Measurements from ENCODE around the gene KDM6A. TPM values are rescaled to one million over a fixed set of nuclear protein-coding genes. Genes with fewer than 3 reads are reported as not detected.
"Not testable (repeated sequence)": the region's sequence is repeated elsewhere in the genome, so short reads cannot be mapped to it uniquely, and the experiment has no call there.

KDM6A gene
- total and polyA plus RNA-seq, 5 donors: 4.5 to 20.0 (median 13.2) TPM

- Histone ChIP-seq H3K27me3 (ENCODE audit: control insufficient read depth, insufficient read depth) (no peaks in the 10 kb centered on the region), H3K4me3 (ENCODE audit: low read length) (no peak overlapping the region), H3K4me1 (ENCODE audit: control insufficient read depth, insufficient read depth, low read length) (peaks cover 5% of the 10 kb centered on the region), H3K9me3 (ENCODE audit: control insufficient read depth, low read length) (no peaks in the 10 kb centered on the region), H3K27ac (ENCODE audit: low read length) (no peak overlapping the region)
- ATAC-seq (no peak), DNase-seq (no peak)
- WGBS: 87% methylated on average over 3 of the region's 3 CpGs
- intact Hi-C loops (cut with DNase I): no loop called here
Measured at GRCh38 chrX:44906041-44906440, 33.1 kb downstream of the KDM6A start.

GRCh38 chrX:44906542-44906941, 33.6 kb downstream of the KDM6A start:
- intact Hi-C loops (cut with DNase I): no loop called here
- ATAC-seq (no peak), DNase-seq (no peak)
- H3K9me3 ChIP-seq (ENCODE audit: control insufficient read depth, low read length): no peaks in the 10 kb centered on the region
- no peaks in the 10 kb centered on the region for H3K27me3 ChIP-seq (ENCODE audit: control insufficient read depth, insufficient read depth)
- 97% methylated on average over 6 of the region's 6 CpGs for WGBS
- H3K4me1 ChIP-seq (ENCODE audit: control insufficient read depth, insufficient read depth, low read length): peaks cover 5% of the 10 kb centered on the region
- no peak overlapping the region for H3K27ac ChIP-seq (ENCODE audit: low read length)
- H3K4me3 ChIP-seq (ENCODE audit: low read length): no peak overlapping the region

- DNase-seq (no peak), ATAC-seq (peak in 1 of 2 donors; percentile 55)
- WGBS: 63% methylated on average over 3 of the region's 3 CpGs
- H3K27ac ChIP-seq (ENCODE audit: low read length): no peak overlapping the region
- H3K4me1 ChIP-seq (ENCODE audit: control insufficient read depth, insufficient read depth, low read length): peaks cover 5% of the 10 kb centered on the region
- H3K9me3 ChIP-seq (ENCODE audit: control insufficient read depth, low read length): no peaks in the 10 kb centered on the region
- H3K27me3 ChIP-seq (ENCODE audit: control insufficient read depth, insufficient read depth): no peaks in the 10 kb centered on the region
- H3K4me3 ChIP-seq (ENCODE audit: low read length): no peak overlapping the region
- intact Hi-C loops (cut with DNase I): no loop called here
Measured at GRCh38 chrX:44908153-44908552, 35.2 kb downstream of the KDM6A start.

- no peak for ATAC-seq
Measured at GRCh38 chrX:44908827-44909226, 35.8 kb downstream of the KDM6A start.

GRCh38 chrX:44910508-44910907, 37.5 kb downstream of the KDM6A start:
- H3K27me3 ChIP-seq (ENCODE audit: control insufficient read depth, insufficient read depth); H3K9me3 ChIP-seq (ENCODE audit: control insufficient read depth, low read length); H3K4me3 ChIP-seq (ENCODE audit: low read length); ATAC-seq; intact Hi-C loops (cut with DNase I); DNase-seq; H3K4me1 ChIP-seq (ENCODE audit: control insufficient read depth, insufficient read depth, low read length); H3K27ac ChIP-seq (ENCODE audit: low read length): not testable (repeated sequence)
- 72% methylated on average over 4 of the region's 4 CpGs for WGBS

More at GRCh38 chrX:44908827-44909226, 35.8 kb downstream of the KDM6A start:
- no peaks in the 10 kb centered on the region for H3K9me3 ChIP-seq (ENCODE audit: control insufficient read depth, low read length)
- no peak overlapping the region for H3K27ac ChIP-seq (ENCODE audit: low read length)
- DNase-seq: no peak
- H3K4me1 ChIP-seq (ENCODE audit: control insufficient read depth, insufficient read depth, low read length): peaks cover 5% of the 10 kb centered on the region
- no peaks in the 10 kb centered on the region for H3K27me3 ChIP-seq (ENCODE audit: control insufficient read depth, insufficient read depth)
- 64% methylated on average over 3 of the region's 3 CpGs for WGBS
- H3K4me3 ChIP-seq (ENCODE audit: low read length): no peak overlapping the region
- intact Hi-C loops (cut with DNase I): no loop called here

GRCh38 chrX:44911074-44911600, 38.1 kb downstream of the KDM6A start:
- H3K27me3 ChIP-seq (ENCODE audit: control insufficient read depth, insufficient read depth); ATAC-seq; H3K27ac ChIP-seq (ENCODE audit: low read length); intact Hi-C loops (cut with DNase I); H3K9me3 ChIP-seq (ENCODE audit: control insufficient read depth, low read length); H3K4me3 ChIP-seq (ENCODE audit: low read length); H3K4me1 ChIP-seq (ENCODE audit: control insufficient read depth, insufficient read depth, low read length): not testable (repeated sequence)
- peak in 1 of 3 donors; percentile 59 for DNase-seq
- 94% methylated on average over 28 of the region's 45 CpGs for WGBS

GRCh38 chrX:44913656-44914531, 40.9 kb downstream of the KDM6A start:
- Histone ChIP-seq H3K27ac (ENCODE audit: low read length) (no peak overlapping the region), H3K4me1 (ENCODE audit: control insufficient read depth, insufficient read depth, low read length) (no peaks in the 10 kb centered on the region), H3K9me3 (ENCODE audit: control insufficient read depth, low read length) (no peaks in the 10 kb centered on the region), H3K4me3 (ENCODE audit: low read length) (no peak overlapping the region), H3K27me3 (ENCODE audit: control insufficient read depth, insufficient read depth) (no peaks in the 10 kb centered on the region)
- 82% methylated on average over 9 of the region's 9 CpGs for WGBS
- DNase-seq (no peak), ATAC-seq (no peak)
- intact Hi-C loops (cut with DNase I): no loop called here

- Histone ChIP-seq H3K27ac (ENCODE audit: low read length) (no peak overlapping the region), H3K4me1 (ENCODE audit: control insufficient read depth, insufficient read depth, low read length) (no peaks in the 10 kb centered on the region), H3K4me3 (ENCODE audit: low read length) (no peak overlapping the region), H3K9me3 (ENCODE audit: control insufficient read depth, low read length) (no peaks in the 10 kb centered on the region), H3K27me3 (ENCODE audit: control insufficient read depth, insufficient read depth) (no peaks in the 10 kb centered on the region)
- DNase-seq: no peak
- intact Hi-C loops (cut with DNase I): no loop called here
- peak in 1 of 2 donors; percentile 21 for ATAC-seq
- WGBS: 60% methylated on average over 2 of the region's 2 CpGs
Measured at GRCh38 chrX:44914532-44915198, 41.7 kb downstream of the KDM6A start.

- Histone ChIP-seq H3K27ac (ENCODE audit: low read length) (no peak overlapping the region), H3K27me3 (ENCODE audit: control insufficient read depth, insufficient read depth) (no peaks in the 10 kb centered on the region), H3K9me3 (ENCODE audit: control insufficient read depth, low read length) (no peaks in the 10 kb centered on the region), H3K4me3 (ENCODE audit: low read length) (no peak overlapping the region), H3K4me1 (ENCODE audit: control insufficient read depth, insufficient read depth, low read length) (no peaks in the 10 kb centered on the region)
- DNase-seq (no peak), ATAC-seq (peak; percentile 24 to 73)
- 27% methylated on average over 8 of the region's 8 CpGs for WGBS
- intact Hi-C loops (cut with DNase I): no loop called here
Measured at GRCh38 chrX:44915361-44915868, 42.4 kb downstream of the KDM6A start.

- intact Hi-C loops (cut with DNase I): no loop called here
- no peaks in the 10 kb centered on the region for H3K4me1 ChIP-seq (ENCODE audit: control insufficient read depth, insufficient read depth, low read length)
- no peaks in the 10 kb centered on the region for H3K9me3 ChIP-seq (ENCODE audit: control insufficient read depth, low read length)
- DNase-seq (no peak), ATAC-seq (no peak)
- WGBS: 40% methylated on average over 1 of the region's 1 CpG
- H3K27me3 ChIP-seq (ENCODE audit: control insufficient read depth, insufficient read depth): no peaks in the 10 kb centered on the region
- no peak overlapping the region for H3K4me3 ChIP-seq (ENCODE audit: low read length)
- no peak overlapping the region for H3K27ac ChIP-seq (ENCODE audit: low read length)
Measured at GRCh38 chrX:44918722-44919121, 45.7 kb downstream of the KDM6A start.

GRCh38 chrX:44922980-44923379, 50.0 kb downstream of the KDM6A start:
- no peaks in the 10 kb centered on the region for H3K27me3 ChIP-seq (ENCODE audit: control insufficient read depth, insufficient read depth)
- H3K4me1 ChIP-seq (ENCODE audit: control insufficient read depth, insufficient read depth, low read length): peaks cover 2% of the 10 kb centered on the region
- H3K9me3 ChIP-seq (ENCODE audit: control insufficient read depth, low read length): no peaks in the 10 kb centered on the region
- H3K27ac ChIP-seq (ENCODE audit: low read length): no peak overlapping the region
- DNase-seq: no peak
- WGBS: 83% methylated on average over 4 of the region's 4 CpGs
- no peak overlapping the region for H3K4me3 ChIP-seq (ENCODE audit: low read length)
- no peak for ATAC-seq
- intact Hi-C loops (cut with DNase I): no loop called here

Measured in right cardiac atrium (tissue), 5 donors.